GM12865 (cell line): ENCODE measurements around the gene TMEM134.

Source experiments
- DNase-seq: peaks from one replicate; pipeline ENCODE4 v3.0.0; 2010; ENCODE audit warnings: low read depth
- H3K4me3 ChIP-seq: 2 replicates; pipeline ENCODE4 v1.5.1; 2011; ENCODE audit warnings: mild to moderate bottlenecking, low read depth, low read length, control low read depth
- CTCF ChIP-seq: IDR thresholded peaks from 2 replicates; pipeline ENCODE4 v1.5.1; 2011; ENCODE audit warnings: low read length, control low read depth, low read depth, inconsistent platforms; ENCODE audit not compliant: insufficient read depth; ENCODE audit errors: missing control alignments

TMEM134 gene

GRCh38 chr11:67420646-67421429, 48.2 kb downstream of the TMEM134 start:
- no peak for TF ChIP-seq CTCF
- DNase-seq = peak; percentile 97
- peak overlapping the region; percentile 41 for H3K4me3 ChIP-seq

- peak overlapping the region; percentile 41 for H3K4me3 ChIP-seq
- DNase-seq = no peak
- no peak for TF ChIP-seq CTCF
These were observed 48.9 kb downstream of the TMEM134 start for GRCh38 chr11:67420147-67420645.

- no peak overlapping the region for H3K4me3 ChIP-seq
- DNase-seq = no peak
- TF ChIP-seq CTCF = no peak
These were observed 49.6 kb downstream of the TMEM134 start for GRCh38 chr11:67419325-67420049.

GRCh38 chr11:67418476-67419281, 50.4 kb downstream of the TMEM134 start:
- TF ChIP-seq CTCF = no peak
- no peak overlapping the region for H3K4me3 ChIP-seq
- no peak for DNase-seq

GRCh38 chr11:67417425-67417824, 51.6 kb downstream of the TMEM134 start:
- H3K4me3 ChIP-seq = no peak overlapping the region
- DNase-seq = no peak
- no peak for TF ChIP-seq CTCF

GRCh38 chr11:67416416-67417335, 52.4 kb downstream of the TMEM134 start:
- H3K4me3 ChIP-seq = no peak overlapping the region
- DNase-seq = no peak
- no peak for TF ChIP-seq CTCF
